ENCODE measurements around the gene BCCIP.

BCCIP gene

GRCh38 chr10:125817337-125817946 lies 5.9 kb upstream of the BCCIP start:
- peaks cover 1% of the 10 kb centered on the region; the same call in 1 of the 2 replicates for H3K79me2 ChIP-seq (ENCODE audit: insufficient read depth, low read length)
- H3F3A ChIP-seq (ENCODE audit: insufficient read depth): peaks cover 4% of the 10 kb centered on the region; the same call in 1 of the 2 replicates
- no peak overlapping the region for H3K27ac ChIP-seq (ENCODE audit: low read depth, low read length)
- no peaks in the 10 kb centered on the region for H4K20me1 ChIP-seq (ENCODE audit: low read depth, low read length)
- H3K4me2 ChIP-seq (ENCODE audit: low read depth, low read length, poor library complexity, severe bottlenecking): no peak overlapping the region
- no peak overlapping the region for H3K9ac ChIP-seq (ENCODE audit: low read length)
- no peak overlapping the region for H3K4me3 ChIP-seq (ENCODE audit: insufficient read depth, low read length, poor library complexity, severe bottlenecking)
- no peaks in the 10 kb centered on the region for H3K9me2 ChIP-seq (replicated peaks; ENCODE audit: insufficient read depth, low read length)
- H2AFZ ChIP-seq (ENCODE audit: low read depth, low read length, severe bottlenecking): no peak overlapping the region
- no peaks in the 10 kb centered on the region for H3K36me3 ChIP-seq (ENCODE audit: low read length)
- TF ChIP-seq, protein P1, sequence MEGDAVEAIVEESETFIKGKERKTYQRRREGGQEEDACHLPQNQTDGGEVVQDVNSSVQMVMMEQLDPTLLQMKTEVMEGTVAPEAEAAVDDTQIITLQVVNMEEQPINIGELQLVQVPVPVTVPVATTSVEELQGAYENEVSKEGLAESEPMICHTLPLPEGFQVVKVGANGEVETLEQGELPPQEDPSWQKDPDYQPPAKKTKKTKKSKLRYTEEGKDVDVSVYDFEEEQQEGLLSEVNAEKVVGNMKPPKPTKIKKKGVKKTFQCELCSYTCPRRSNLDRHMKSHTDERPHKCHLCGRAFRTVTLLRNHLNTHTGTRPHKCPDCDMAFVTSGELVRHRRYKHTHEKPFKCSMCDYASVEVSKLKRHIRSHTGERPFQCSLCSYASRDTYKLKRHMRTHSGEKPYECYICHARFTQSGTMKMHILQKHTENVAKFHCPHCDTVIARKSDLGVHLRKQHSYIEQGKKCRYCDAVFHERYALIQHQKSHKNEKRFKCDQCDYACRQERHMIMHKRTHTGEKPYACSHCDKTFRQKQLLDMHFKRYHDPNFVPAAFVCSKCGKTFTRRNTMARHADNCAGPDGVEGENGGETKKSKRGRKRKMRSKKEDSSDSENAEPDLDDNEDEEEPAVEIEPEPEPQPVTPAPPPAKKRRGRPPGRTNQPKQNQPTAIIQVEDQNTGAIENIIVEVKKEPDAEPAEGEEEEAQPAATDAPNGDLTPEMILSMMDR (IDR thresholded peaks at IDR 0.05; ENCODE audit: insufficient read depth, low read length, poor library complexity, severe bottlenecking): no peak
- TF ChIP-seq EZH2phosphoT487 (conservative IDR thresholded peaks at IDR 0.05; ENCODE audit: low read length): no peak
- no peaks in the 10 kb centered on the region for H3K27me3 ChIP-seq (ENCODE audit: low read length)
- no peaks in the 10 kb centered on the region for H3K9me3 ChIP-seq (ENCODE audit: insufficient read depth, low read length)

DNA sequence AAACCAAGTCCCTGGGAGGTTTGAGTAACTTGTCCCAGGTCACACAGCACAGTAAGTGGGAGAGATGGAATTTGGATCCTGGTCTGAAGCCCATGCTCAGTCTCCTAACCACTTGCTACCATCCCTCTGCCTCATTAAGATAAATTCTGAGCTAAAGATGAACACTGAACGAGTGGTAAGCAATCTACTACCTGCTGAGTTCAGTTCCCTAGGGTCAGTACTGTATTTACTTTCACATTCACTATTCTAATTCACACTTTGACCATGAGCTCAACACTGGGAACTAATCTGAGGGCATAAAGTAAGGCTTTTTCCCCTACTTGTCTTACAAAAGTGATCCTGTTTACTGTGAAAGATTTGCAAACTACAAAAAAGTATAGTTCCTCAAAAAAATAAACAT lies 2.6 kb upstream of the BCCIP start:
- no peaks in the 10 kb centered on the region for H3K27me3 ChIP-seq (ENCODE audit: low read length)
- H3K4me2 ChIP-seq (ENCODE audit: low read depth, low read length, poor library complexity, severe bottlenecking): no peak overlapping the region
- no peaks in the 10 kb centered on the region for H3K9me2 ChIP-seq (replicated peaks; ENCODE audit: insufficient read depth, low read length)
- H3K9ac ChIP-seq (ENCODE audit: low read length): no peak overlapping the region
- peaks cover 29% of the 10 kb centered on the region for H3K79me2 ChIP-seq (ENCODE audit: insufficient read depth, low read length)
- H3K9me3 ChIP-seq (ENCODE audit: insufficient read depth, low read length): no peaks in the 10 kb centered on the region
- TF ChIP-seq, protein P1 (IDR thresholded peaks at IDR 0.05; ENCODE audit: insufficient read depth, low read length, poor library complexity, severe bottlenecking): no peak
- TF ChIP-seq EZH2phosphoT487 (conservative IDR thresholded peaks at IDR 0.05; ENCODE audit: low read length): no peak
- H4K20me1 ChIP-seq (ENCODE audit: low read depth, low read length): 0 out of 2 replicates have a peak, but pooled peaks cover 4% of the 10 kb centered on the region
- H2AFZ ChIP-seq (ENCODE audit: low read depth, low read length, severe bottlenecking): no peak overlapping the region
- no peaks in the 10 kb centered on the region for H3K36me3 ChIP-seq (ENCODE audit: low read length)
- H3F3A ChIP-seq (ENCODE audit: insufficient read depth): peaks cover 4% of the 10 kb centered on the region; the same call in 1 of the 2 replicates
- H3K27ac ChIP-seq (ENCODE audit: low read depth, low read length): no peak overlapping the region
- H3K4me3 ChIP-seq (ENCODE audit: insufficient read depth, low read length, poor library complexity, severe bottlenecking): no peak overlapping the region

DNA sequence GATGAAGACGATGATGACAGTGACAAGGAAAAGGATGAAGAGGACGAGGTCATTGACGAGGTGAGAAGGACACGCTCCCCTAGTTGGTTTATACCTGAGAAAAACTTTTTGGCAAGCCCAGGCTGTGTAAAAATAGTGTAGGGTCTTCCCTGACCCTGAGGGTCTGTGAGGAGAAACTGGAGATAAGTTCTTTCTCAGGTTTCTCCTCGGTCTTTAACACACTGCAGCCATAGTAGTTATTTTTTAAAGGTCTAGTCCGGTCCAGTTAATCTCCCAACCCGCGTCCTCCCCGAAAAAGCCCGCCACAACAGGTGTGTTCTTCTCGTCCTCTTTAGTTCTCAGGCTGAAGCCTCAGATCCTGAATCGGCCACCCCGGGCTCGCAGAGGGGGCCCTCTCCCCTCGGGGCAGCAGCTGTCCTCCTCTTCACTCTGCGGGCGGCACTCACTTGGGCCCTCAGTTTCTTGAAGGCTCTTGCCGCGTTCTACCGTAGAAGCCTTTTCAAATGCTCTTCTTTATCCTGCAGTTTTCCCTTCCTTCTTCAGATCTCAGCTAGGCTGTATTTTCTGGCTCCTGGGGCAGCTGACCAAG lies 411 bp downstream of the BCCIP start:
- Histone ChIP-seq H3K4me2 (ENCODE audit: low read depth, low read length, poor library complexity, severe bottlenecking) (peak overlapping the region; percentile 79), H3F3A (ENCODE audit: insufficient read depth) (peaks cover 4% of the 10 kb centered on the region; the same call in 1 of the 2 replicates), H3K9me2 (replicated peaks; ENCODE audit: insufficient read depth, low read length) (no peaks in the 10 kb centered on the region), H3K9ac (ENCODE audit: low read length) (peak overlapping the region; percentile 79), H4K20me1 (ENCODE audit: low read depth, low read length) (0 out of 2 replicates have a peak, but pooled peaks cover 4% of the 10 kb centered on the region), H3K36me3 (ENCODE audit: low read length) (peaks cover 16% of the 10 kb centered on the region), H3K27me3 (ENCODE audit: low read length) (no peaks in the 10 kb centered on the region), H3K4me3 (ENCODE audit: insufficient read depth, low read length, poor library complexity, severe bottlenecking) (peak overlapping the region; percentile 86), H2AFZ (ENCODE audit: low read depth, low read length, severe bottlenecking) (peak overlapping the region; percentile 75), H3K9me3 (ENCODE audit: insufficient read depth, low read length) (no peaks in the 10 kb centered on the region), H3K79me2 (ENCODE audit: insufficient read depth, low read length) (peaks cover 50% of the 10 kb centered on the region), H3K27ac (ENCODE audit: low read depth, low read length) (peak overlapping the region; percentile 80)
- no peak for TF ChIP-seq EZH2phosphoT487 (conservative IDR thresholded peaks at IDR 0.05; ENCODE audit: low read length)
- TF ChIP-seq, protein P1 (IDR thresholded peaks at IDR 0.05; ENCODE audit: insufficient read depth, low read length, poor library complexity, severe bottlenecking): no peak

All from SU-DHL-6 (cell line).